HepG2 (cell line): ENCODE results near the gene CBL.

Experiments used
- ESRRA ChIP-seq: sonication (generic); formaldehyde crosslinking; IDR thresholded peaks from 2 replicates; pipeline ENCODE4 v1.5.1; 2020; ENCODE audit warnings: mild to moderate bottlenecking, low read depth, missing genetic modification reagents
- EZH2 ChIP-seq: conservative IDR thresholded peaks from 2 replicates; pipeline ENCODE4 v1.6.1; 2012; ENCODE audit warnings: mild to moderate bottlenecking, low read depth, low read length, moderate library complexity
- SALL2 ChIP-seq: sonication (generic); formaldehyde crosslinking; IDR thresholded peaks from 2 replicates; pipeline ENCODE4 v1.8.1; 2023; ENCODE audit warnings: mild to moderate bottlenecking, missing genetic modification reagents, inconsistent platforms
- USF2 ChIP-seq, 2 experiments: sonication (generic) in 1 of 2; formaldehyde crosslinking in 1 of 2; IDR thresholded peaks; 2 replicates each; pipeline versions ENCODE4 v1.5.1 to v1.6.1; 2011 to 2020; ENCODE audit warnings: borderline replicate concordance in 1 of 2, low read depth in 1 of 2, low read length in 1 of 2, mild to moderate bottlenecking in 1 of 2, missing genetic modification reagents in 1 of 2, moderate library complexity in 1 of 2
- ZBTB3 ChIP-seq: sonication (generic); formaldehyde crosslinking; IDR thresholded peaks from 2 replicates; pipeline ENCODE4 v1.4.0; 2020; ENCODE audit warnings: low read depth, mild to moderate bottlenecking, moderate library complexity, missing genetic modification reagents, borderline replicate concordance
- ZBTB33 ChIP-seq: sonication (generic); formaldehyde crosslinking; IDR thresholded peaks from 2 replicates; pipeline ENCODE4 v1.4.0; 2020; ENCODE audit warnings: missing genetic modification reagents
- ZBTB42 ChIP-seq: sonication (generic); formaldehyde crosslinking; IDR thresholded peaks from 2 replicates; pipeline ENCODE4 v1.5.0; 2020; ENCODE audit warnings: mild to moderate bottlenecking, missing genetic modification reagents
- ZNF781 ChIP-seq: sonication (generic); formaldehyde crosslinking; IDR thresholded peaks from 2 replicates; pipeline ENCODE4 v1.5.1; 2020; ENCODE audit warnings: borderline replicate concordance, mild to moderate bottlenecking, missing genetic modification reagents; ENCODE audit errors: not compliant biosample characterization

GRCh38 chr11:119341222-119342022 is 135.3 kb downstream of the CBL start:
- TF ChIP-seq ESRRA (CRISPR knock-in tag) (no peak), SALL2 (no peak), USF2 (IDR thresholded peaks at IDR 0.05; ENCODE audit: low read depth, low read length) (no peak), USF2 (CRISPR knock-in tag; IDR thresholded peaks at IDR 0.05; ENCODE audit: borderline replicate concordance) (no peak), ZBTB3 (CRISPR knock-in tag) (no peak), ZBTB33 (CRISPR knock-in tag) (no peak), ZNF781 (no peak), EZH2 (no peak), ZBTB42 (CRISPR knock-in tag) (no peak)
